Activated CD4-positive, alpha-beta memory T cell treated with anti-CD3 and anti-CD28 coated beads, Interleukin-2, amount 10 ng/mL, durations not matched to agents 7 days and 5 days (primary cell): ENCODE results near the gene TOR1AIP1. TPM values are rescaled to one million over a fixed set of nuclear protein-coding genes. Genes with fewer than 3 reads are reported as not detected.

Experiments
- CTCF ChIA-PET: fragments of 350-600 bp; sonication (Branson Sonifier 250); formaldehyde crosslinking; loops from one replicate; lab custom pipeline; 2021; ENCODE audit warnings: antibody characterized with exemption, inconsistent platforms; lab: Charles Lee
- POLR2A ChIA-PET: fragments of 350-600 bp; sonication (Branson Sonifier 250); formaldehyde crosslinking; loops from one replicate; lab custom pipeline; 2021; ENCODE audit warnings: antibody characterized with exemption; lab: Charles Lee
- DNase-seq: peaks from one replicate; pipeline ENCODE4 v3.0.0-alpha.2; 2020
- H3K27ac Mint-ChIP-seq: one replicate; pipeline ENCODE4 v1.8.0; 2021; ENCODE audit warnings: mild to moderate bottlenecking, mixed read lengths
- H3K27me3 Mint-ChIP-seq: one replicate; pipeline ENCODE4 v1.8.0; 2021; ENCODE audit warnings: mixed read lengths
- H3K36me3 Mint-ChIP-seq: one replicate; pipeline ENCODE4 v1.8.0; 2021; ENCODE audit warnings: low read depth, mixed read lengths
- H3K4me1 Mint-ChIP-seq: one replicate; pipeline ENCODE4 v1.8.0; 2021; ENCODE audit warnings: mixed read lengths
- H3K4me3 Mint-ChIP-seq: one replicate; pipeline ENCODE4 v1.8.0; 2021; ENCODE audit warnings: mild to moderate bottlenecking, mixed read lengths
- H3K9me3 Mint-ChIP-seq: one replicate; pipeline ENCODE4 v1.8.0; 2021; ENCODE audit warnings: mixed read lengths
- total RNA-seq, 2 experiments: library from RNA; stranded (reverse); gene quantifications; one replicate each; pipeline ENCODE4 v1.2.3, GENCODE V29; 2021

Gene TOR1AIP1
- total RNA-seq, 2 experiments from 2014 or later = 84.8 to 88.5 TPM

- DNase-seq = peak; percentile 53
- no peak overlapping the region for H3K27ac Mint-ChIP-seq
- H3K27me3 Mint-ChIP-seq = no peaks in the 10 kb centered on the region
- peaks cover 40% of the 10 kb centered on the region for H3K36me3 Mint-ChIP-seq
- CTCF ChIA-PET = interaction anchor here (0.6 to 7.3 kb wide), 15 partner anchors 8 to 311 kb away, joined by 3 to 88 read pairs (median 4); no protein-coding TSS in a partner anchor
- H3K4me3 Mint-ChIP-seq = no peak overlapping the region
- H3K9me3 Mint-ChIP-seq = no peaks in the 10 kb centered on the region
- POLR2A ChIA-PET = interaction anchor here (1.0 to 2.5 kb wide), 4 partner anchors 9 to 86 kb away, joined by 3 to 13 read pairs (median 6); partner anchors contain the start of genes TOR1AIP1 and TOR1AIP2
- peaks cover 8% of the 10 kb centered on the region for H3K4me1 Mint-ChIP-seq
Measured at GRCh38 chr1:179867493-179868330, 14.4 kb upstream of the TOR1AIP1 start.

GRCh38 chr1:179870870-179871269, 11.2 kb upstream of the TOR1AIP1 start:
- no peak overlapping the region for H3K4me3 Mint-ChIP-seq
- CTCF ChIA-PET = interaction anchor here (7.3 kb wide), 1 partner anchor 308 kb away, joined by 88 read pairs; no protein-coding TSS in a partner anchor

GRCh38 chr1:179871940-179872339, 10.1 kb upstream of the TOR1AIP1 start:
- Mint-ChIP-seq H3K4me3 (no peak overlapping the region), H3K9me3 (no peaks in the 10 kb centered on the region), H3K36me3 (peaks cover 31% of the 10 kb centered on the region), H3K27ac (no peak overlapping the region), H3K4me1 (peaks cover 32% of the 10 kb centered on the region), H3K27me3 (no peaks in the 10 kb centered on the region)
- POLR2A ChIA-PET = interaction anchor here (1.2 kb wide), 1 partner anchor 10 kb away, joined by 3 read pairs; the partner anchor contains the start of gene TOR1AIP1
- no peak for DNase-seq
- CTCF ChIA-PET = interaction anchor here (0.6 to 1.4 kb wide), 2 partner anchors 8 to 9 kb away, joined by 4 to 5 read pairs; no protein-coding TSS in a partner anchor

More at GRCh38 chr1:179870870-179871269, 11.2 kb upstream of the TOR1AIP1 start:
- POLR2A ChIA-PET = no interaction called here
- peaks cover 25% of the 10 kb centered on the region for H3K4me1 Mint-ChIP-seq
- H3K9me3 Mint-ChIP-seq = no peaks in the 10 kb centered on the region
- H3K27me3 Mint-ChIP-seq = no peaks in the 10 kb centered on the region
- no peak overlapping the region for H3K27ac Mint-ChIP-seq
- peaks cover 31% of the 10 kb centered on the region for H3K36me3 Mint-ChIP-seq
- no peak for DNase-seq

GRCh38 chr1:179872558-179872957, 9.5 kb upstream of the TOR1AIP1 start:
- Mint-ChIP-seq H3K27me3 (no peaks in the 10 kb centered on the region), H3K4me1 (peaks cover 34% of the 10 kb centered on the region), H3K27ac (no peak overlapping the region), H3K36me3 (peaks cover 29% of the 10 kb centered on the region), H3K9me3 (no peaks in the 10 kb centered on the region), H3K4me3 (no peak overlapping the region)
- ChIA-PET CTCF (interaction anchor here (0.6 to 1.4 kb wide), 2 partner anchors 8 to 9 kb away, joined by 4 to 5 read pairs; no protein-coding TSS in a partner anchor), POLR2A (interaction anchor here (1.2 kb wide), 1 partner anchor 10 kb away, joined by 3 read pairs; the partner anchor contains the start of gene TOR1AIP1)
- DNase-seq = no peak

- H3K4me3 Mint-ChIP-seq = no peak overlapping the region
- DNase-seq = no peak
- CTCF ChIA-PET = no interaction called here
- no peaks in the 10 kb centered on the region for H3K9me3 Mint-ChIP-seq
- peaks cover 27% of the 10 kb centered on the region for H3K36me3 Mint-ChIP-seq
- peaks cover 40% of the 10 kb centered on the region for H3K4me1 Mint-ChIP-seq
- no peaks in the 10 kb centered on the region for H3K27me3 Mint-ChIP-seq
- POLR2A ChIA-PET = interaction anchor here (2.3 kb wide), 1 partner anchor 9 kb away, joined by 16 read pairs; the partner anchor contains the start of gene TOR1AIP1
- no peak overlapping the region for H3K27ac Mint-ChIP-seq
Measured at GRCh38 chr1:179873438-179873851, 8.6 kb upstream of the TOR1AIP1 start.

- H3K4me1 Mint-ChIP-seq = peaks cover 54% of the 10 kb centered on the region
- H3K27ac Mint-ChIP-seq = no peak overlapping the region
- ChIA-PET CTCF (interaction anchor here (0.9 to 1.9 kb wide), 4 partner anchors 8 to 293 kb away, joined by 3 to 8 read pairs (median 4); no protein-coding TSS in a partner anchor), POLR2A (interaction anchor here (1.6 to 2.3 kb wide), 3 partner anchors 7 to 79 kb away, joined by 3 to 16 read pairs (median 8); partner anchors contain the start of genes CEP350 and TOR1AIP1)
- peaks cover 24% of the 10 kb centered on the region for H3K36me3 Mint-ChIP-seq
- no peak overlapping the region for H3K4me3 Mint-ChIP-seq
- H3K27me3 Mint-ChIP-seq = no peaks in the 10 kb centered on the region
- no peak for DNase-seq
- no peaks in the 10 kb centered on the region for H3K9me3 Mint-ChIP-seq
Measured at GRCh38 chr1:179875596-179876299, 6.3 kb upstream of the TOR1AIP1 start.

GRCh38 chr1:179876300-179876715, 5.8 kb upstream of the TOR1AIP1 start:
- Mint-ChIP-seq H3K27me3 (no peaks in the 10 kb centered on the region), H3K4me3 (peak overlapping the region; percentile 85), H3K27ac (peak overlapping the region; percentile 62), H3K36me3 (peaks cover 24% of the 10 kb centered on the region), H3K4me1 (peaks cover 56% of the 10 kb centered on the region), H3K9me3 (no peaks in the 10 kb centered on the region)
- ChIA-PET CTCF (interaction anchor here (0.9 to 1.9 kb wide), 3 partner anchors 9 to 292 kb away, joined by 3 to 8 read pairs (median 4); no protein-coding TSS in a partner anchor), POLR2A (interaction anchor here (1.6 to 1.9 kb wide), 2 partner anchors 8 to 78 kb away, joined by 3 to 8 read pairs; partner anchors contain the start of gene CEP350)
- DNase-seq = no peak

GRCh38 chr1:179877586-179878265, 4.4 kb upstream of the TOR1AIP1 start, which contains the start of gene TOR1AIP2:
Gene TOR1AIP2, minus strand, starts transcription at chr1:179877803. Its CDS starts 25,138 bp downstream, at chr1:179852665.
- Mint-ChIP-seq H3K4me1 (peaks cover 56% of the 10 kb centered on the region), H3K27ac (peak within 1 kb of the TSS; percentile 91), H3K36me3 (peaks cover 20% of the 10 kb centered on the region), H3K27me3 (no peaks in the 10 kb centered on the region), H3K4me3 (peak within 1 kb of the TSS; percentile 85), H3K9me3 (no peaks in the 10 kb centered on the region)
- DNase-seq = peak; percentile 92
- CTCF ChIA-PET = interaction anchor here (2.2 kb wide), 1 partner anchor 63 kb away, joined by 7 read pairs; no protein-coding TSS in a partner anchor
- POLR2A ChIA-PET = interaction anchor here (0.6 to 2.2 kb wide), 8 partner anchors 9 to 301 kb away, joined by 3 to 10 read pairs (median 3); partner anchors contain the start of genes CEP350 and QSOX1

- CTCF ChIA-PET = interaction anchor here (1.3 to 1.6 kb wide), 4 partner anchors 7 to 75 kb away, joined by 4 to 5 read pairs (median 4); partner anchors contain the start of gene CEP350
- Mint-ChIP-seq H3K4me1 (peaks cover 59% of the 10 kb centered on the region), H3K27ac (no peak overlapping the region), H3K9me3 (no peaks in the 10 kb centered on the region), H3K4me3 (no peak overlapping the region), H3K36me3 (peaks cover 26% of the 10 kb centered on the region), H3K27me3 (no peaks in the 10 kb centered on the region)
- POLR2A ChIA-PET = interaction anchor here (0.7 to 5.1 kb wide), 3 partner anchors 12 to 623 kb away, joined by 3 to 90 read pairs (median 4); partner anchors contain the start of genes ACBD6 and CEP350
- no peak for DNase-seq
Measured at GRCh38 chr1:179879797-179880196, 2.3 kb upstream of the TOR1AIP1 start.

GRCh38 chr1:179881642-179882252, 338 bp upstream of the TOR1AIP1 start:
- CTCF ChIA-PET = interaction anchor here (1.0 kb wide), 1 partner anchor 67 kb away, joined by 5 read pairs; no protein-coding TSS in a partner anchor
- H3K9me3 Mint-ChIP-seq = no peaks in the 10 kb centered on the region
- peaks cover 55% of the 10 kb centered on the region for H3K4me1 Mint-ChIP-seq
- H3K27me3 Mint-ChIP-seq = no peaks in the 10 kb centered on the region
- peak overlapping the region; percentile 92 for H3K4me3 Mint-ChIP-seq
- peak overlapping the region; percentile 99 for H3K27ac Mint-ChIP-seq
- no peak for DNase-seq
- peaks cover 31% of the 10 kb centered on the region for H3K36me3 Mint-ChIP-seq
- POLR2A ChIA-PET = interaction anchor here (0.6 to 5.1 kb wide), 15 partner anchors 7 to 1157 kb away, joined by 3 to 90 read pairs (median 6); partner anchors contain the start of genes ACBD6, CEP350 and QSOX1
